Mucosa of descending colon (tissue), 3 donors: ENCODE measurements around the gene SSR1. TPM values are rescaled to one million over a fixed set of nuclear protein-coding genes. Genes with fewer than 3 reads are reported as not detected.
"Not testable (repeated sequence)": the region's sequence is repeated elsewhere in the genome, so short reads cannot be mapped to it uniquely, and the experiment has no call there.

Experiments used
- ATAC-seq: fragments of 200-7000 bp; cut with Tn5 transposase; one replicate; pipeline ENCODE4 v1.9.1; 2020; ENCODE audit warnings: mild to moderate bottlenecking, moderate library complexity
- DNase-seq, 3 donors: peaks; one replicate each; pipeline ENCODE4 v3.0.0-alpha.2; 2020
- H3K36me3 ChIP-seq: fragments of 200-600 bp; one replicate; pipeline ENCODE4 v1.8.0; 2021; ENCODE audit warnings: low read depth, mild to moderate bottlenecking
- H3K4me1 ChIP-seq: fragments of 200-600 bp; one replicate; pipeline ENCODE4 v1.8.0; 2021; ENCODE audit warnings: low read depth, mild to moderate bottlenecking
- H3K4me3 ChIP-seq: fragments of 200-600 bp; one replicate; pipeline ENCODE4 v1.8.0; 2021; ENCODE audit warnings: mild to moderate bottlenecking
- H3K9me3 ChIP-seq: fragments of 200-600 bp; one replicate; pipeline ENCODE4 v1.8.0; 2021; ENCODE audit warnings: mild to moderate bottlenecking
- CTCF ChIP-seq: fragments of 200-600 bp; IDR thresholded peaks from one replicate; pipeline ENCODE4 v1.8.0; 2022; ENCODE audit warnings: antibody characterized with exemption, mild to moderate bottlenecking
- intact Hi-C, 2 donors: fragments of 100-400 bp; cut with DNase I in 1 of 2; cut with micrococcal nuclease in 1 of 2; formaldehyde crosslinking; loops; one replicate each; pipeline versions ENCODE4 v1.11.0 to v1.11.1; 2022; cut with DNase I, micrococcal nuclease
- long read RNA-seq, 2 donors: library from polyadenylated mRNA; unstranded; transcript quantifications; one replicate each; pipeline ENCODE4 v2.0.0, GENCODE V29; 2019 to 2021
- total RNA-seq, 3 donors: library from RNA; stranded (reverse); fragmentation: NEBNext Ultra II Directional in 2 of 3; extraction: Animal tissue kit (Norgen Biotek cat#: 25700) in 2 of 3; gene quantifications; one replicate each; pipeline versions ENCODE4 v1.2.1 to v1.2.4, GENCODE V29; 2021 to 2023
- donor health status: DM: no; HTN: no; CAD: no; lungs with moderate emphysema.
- donor health status: DM: no; HTN: no; CAD: no.
- donor health status: DM: no; HTN: yes; CAD: no.

The SSR1 gene
- 100 to 1,000 TPM in 1 of 3 donors, 10 to 100 TPM in 2; 83.2 to 139 (median 99.4) TPM for total RNA-seq
- long read RNA-seq, donor 1, full-length matches to known transcripts = 50 of 59 reads
- long read RNA-seq, donor 1, partial matches to known transcripts = 1 of 59 reads
- long read RNA-seq, donor 1, other reads (novel, unspliced or antisense) = 8 of 59 reads
- long read RNA-seq, donor 2, full-length matches to known transcripts = 74 of 87 reads
- long read RNA-seq, donor 2, partial matches to known transcripts = 1 of 87 reads
- long read RNA-seq, donor 2, other reads (novel, unspliced or antisense) = 12 of 87 reads

DNA sequence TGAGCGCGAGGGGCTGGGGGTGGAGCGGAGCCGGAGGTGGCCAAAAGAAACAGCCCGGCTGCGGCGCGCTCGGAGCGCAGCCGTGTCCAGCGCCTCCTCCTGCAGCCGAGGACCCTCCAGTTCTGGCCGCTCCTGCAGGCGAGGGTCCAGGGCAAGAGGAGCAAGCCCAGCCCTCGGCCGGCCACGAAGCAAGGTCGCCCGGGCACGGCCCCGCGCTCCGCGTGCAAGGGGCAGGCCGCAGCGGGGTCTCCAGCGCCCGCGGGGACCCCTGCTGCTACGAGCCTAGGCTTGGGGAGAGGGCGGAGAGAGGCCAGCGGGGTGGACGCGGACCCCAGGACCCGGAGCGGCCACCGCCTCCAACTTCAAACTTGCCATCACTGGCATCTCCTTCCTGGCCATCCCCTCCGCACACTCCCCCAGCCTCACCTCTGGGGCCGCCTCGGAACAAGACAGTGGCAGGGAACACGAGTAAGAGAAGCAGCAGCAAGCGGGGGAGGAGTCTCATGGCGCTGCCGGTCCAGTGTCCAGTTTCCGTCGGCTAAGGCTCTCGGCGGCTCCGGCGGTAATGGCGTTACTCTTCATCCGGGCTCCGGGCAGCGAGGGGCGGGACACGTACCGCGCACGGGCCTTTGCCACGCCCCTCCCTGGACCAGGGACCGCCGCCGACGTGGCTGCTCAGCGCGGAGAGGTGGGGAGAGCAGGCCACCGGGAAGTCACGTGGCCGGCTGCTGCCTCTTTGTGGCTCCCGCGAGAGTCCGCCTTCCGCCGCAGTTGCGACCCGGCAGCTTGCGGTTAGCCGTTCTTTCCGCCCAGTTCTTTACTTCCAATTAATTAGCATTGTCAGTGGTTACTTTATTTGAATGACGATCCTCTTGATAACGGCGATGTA is at the start of gene SSR1:
Gene SSR1 (minus strand): TSS at position 584 of the 889 bp plus-strand sequence. CDS start 79 bp downstream, at position 505.
- intact Hi-C loops = no loop called here
- Histone ChIP-seq H3K4me3 (peak within 1 kb of the TSS; percentile 86), H3K4me1 (peaks cover 25% of the 10 kb centered on the region), H3K36me3 (peaks cover 2% of the 10 kb centered on the region), H3K9me3 (no peaks in the 10 kb centered on the region)
- no peak for TF ChIP-seq CTCF
- peak; percentile 97 to 99 (median 98) for DNase-seq
- ATAC-seq = peak; percentile 100

- ATAC-seq, H3K36me3 ChIP-seq, H3K4me1 ChIP-seq, H3K9me3 ChIP-seq, intact Hi-C loops, H3K4me3 ChIP-seq, DNase-seq: not testable (repeated sequence)
These were observed 38.9 kb upstream of the SSR1 start for GRCh38 chr6:7351916-7352315.

GRCh38 chr6:7350591-7350990 is 37.6 kb upstream of the SSR1 start:
- DNase-seq, H3K9me3 ChIP-seq, H3K4me3 ChIP-seq, H3K4me1 ChIP-seq, intact Hi-C loops, H3K36me3 ChIP-seq: not testable (repeated sequence)
- ATAC-seq = peak; percentile 87

GRCh38 chr6:7347551-7347997 is 34.6 kb upstream of the SSR1 start:
- H3K4me3 ChIP-seq, intact Hi-C loops, H3K4me1 ChIP-seq, H3K9me3 ChIP-seq, H3K36me3 ChIP-seq: not testable (repeated sequence)
- DNase-seq (peak; percentile 47 to 71 (median 70)), ATAC-seq (peak; percentile 79)

GRCh38 chr6:7344773-7345450 is 31.9 kb upstream of the SSR1 start:
- H3K9me3 ChIP-seq, H3K36me3 ChIP-seq, DNase-seq, H3K4me3 ChIP-seq, H3K4me1 ChIP-seq, intact Hi-C loops, ATAC-seq: not testable (repeated sequence)

DNA sequence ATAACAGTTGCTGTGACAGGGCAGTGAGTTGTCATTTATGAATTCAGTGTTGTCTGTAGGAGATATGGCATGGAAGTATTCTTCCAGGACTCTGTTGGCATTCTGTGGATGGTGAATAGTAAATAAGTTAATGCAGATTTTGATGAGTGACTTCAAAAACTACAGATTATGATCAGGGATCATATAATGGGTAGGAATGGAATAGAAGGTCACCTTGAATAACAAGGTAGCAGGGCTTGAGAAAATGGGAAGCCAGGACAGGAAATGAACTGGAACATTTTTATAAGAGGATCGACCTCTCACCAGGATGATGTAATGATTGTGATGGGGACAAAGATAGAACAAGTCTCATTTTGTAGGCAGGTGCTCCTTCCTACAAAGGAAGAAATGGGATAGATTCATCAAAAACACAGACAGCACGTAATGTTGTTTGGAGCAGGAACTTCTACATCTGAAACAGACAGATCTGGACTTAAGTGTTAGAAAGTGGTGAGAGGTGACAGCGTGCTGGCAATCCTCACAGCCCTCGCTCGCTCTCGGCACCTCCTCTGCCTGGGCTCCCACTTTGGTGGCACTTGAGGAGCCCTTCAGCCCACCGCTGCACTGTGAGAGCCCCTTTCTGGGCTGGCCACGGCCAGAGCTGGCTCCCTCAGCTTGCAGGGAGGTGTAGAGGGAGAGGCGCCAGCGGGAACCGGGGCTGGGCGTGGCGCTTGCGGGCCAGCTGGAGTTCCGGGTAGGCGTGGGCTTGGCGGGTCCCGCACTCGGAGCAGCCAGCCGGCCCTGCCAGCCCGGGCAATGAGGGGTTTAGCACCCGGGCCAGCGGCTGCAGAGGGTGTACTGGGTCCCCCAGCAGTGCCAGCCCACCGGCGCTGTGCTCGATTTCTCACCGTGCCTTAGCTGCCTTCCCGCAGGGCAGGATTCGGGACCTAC is 30.8 kb upstream of the SSR1 start:
- Histone ChIP-seq H3K4me1 (no peaks in the 10 kb centered on the region), H3K36me3 (no peaks in the 10 kb centered on the region), H3K9me3 (no peaks in the 10 kb centered on the region), H3K4me3 (no peak overlapping the region)
- TF ChIP-seq CTCF = no peak
- DNase-seq (no peak), ATAC-seq (peak; percentile 19)
- intact Hi-C loops = no loop called here
